NCI-H2196 (cell line): ENCODE measurements around the gene RGS11.
"Not testable (repeated sequence)": the region's sequence is repeated elsewhere in the genome, so short reads cannot be mapped to it uniquely, and the experiment has no call there.

Source experiments
- DNase-seq: peaks from one replicate; lab custom pipeline; 2025; ENCODE audit not compliant: unreplicated experiment; lab: John Stamatoyannopoulos, UW

Gene RGS11

GRCh38 chr16:234468-235305, 41.1 kb downstream of the RGS11 start, which contains the start of gene FAM234A:
FAM234A (plus strand) TSS chr16:234821; CDS start chr16:254414, 19,593 bp downstream.
- DNase-seq, result peak; percentile 98

- no peak for DNase-seq
These were observed 44.8 kb downstream of the RGS11 start for GRCh38 chr16:230949-231348.

- DNase-seq, result not testable (repeated sequence)
These were observed 45.4 kb downstream of the RGS11 start for GRCh38 chr16:230351-230750.

GRCh38 chr16:229731-230281, 45.9 kb downstream of the RGS11 start:
- no peak for DNase-seq

GRCh38 chr16:228852-229730, 46.7 kb downstream of the RGS11 start, which contains the start of gene LUC7L:
LUC7L (minus strand) TSS chr16:229449; CDS start chr16:229339, 110 bp downstream.
- peak; percentile 93 for DNase-seq

- peak; percentile 39 for DNase-seq
These were observed 47.4 kb downstream of the RGS11 start for GRCh38 chr16:228151-228851.

- no peak for DNase-seq
These were observed 55.7 kb downstream of the RGS11 start for GRCh38 chr16:220021-220420.
